Prostate gland (tissue), 1 donor: ENCODE measurements around the gene RASL10A.

Source experiments
- POLR2A ChIP-seq: fragments of 450-650 bp; IDR thresholded peaks from one replicate; pipeline ENCODE4 v1.6.1; 2016; ENCODE audit warnings: antibody characterized with exemption, mild to moderate bottlenecking
- POLR2AphosphoS5 ChIP-seq: sonication (generic); formaldehyde crosslinking; IDR thresholded peaks from one replicate; pipeline ENCODE4 v1.6.1; 2017; ENCODE audit warnings: antibody characterized with exemption

- TF ChIP-seq POLR2A (no peak), POLR2AphosphoS5 (no peak)
Observed at GRCh38 chr22:29352778-29353177, 37.3 kb upstream of the RASL10A start.
